Measurements from ENCODE around the gene FBXL5. TPM values are rescaled to one million over a fixed set of nuclear protein-coding genes. Genes with fewer than 3 reads are reported as not detected.

FBXL5 gene
- total RNA-seq, 1 experiment from 2014 or later = 59.7 TPM

DNA sequence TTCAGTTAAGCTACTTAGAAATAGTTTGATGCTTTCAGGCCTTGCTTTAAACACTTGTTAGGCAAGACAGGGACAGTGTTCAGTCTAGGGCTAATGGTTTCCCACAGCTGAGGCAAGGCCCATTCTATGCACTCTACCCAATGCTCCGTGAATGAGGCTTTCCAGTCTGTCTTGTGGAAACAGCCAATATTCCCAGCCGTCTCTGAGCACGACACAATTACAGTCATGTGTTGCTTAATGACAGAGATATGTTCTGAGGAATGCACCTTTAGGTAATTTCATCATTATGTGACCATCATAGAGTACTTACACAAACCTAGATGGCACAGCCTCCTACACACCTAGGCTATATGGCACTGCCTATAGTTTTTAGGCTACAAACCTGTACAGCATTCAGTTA is 16.9 kb upstream of the FBXL5 start:
- H3K27me3 ChIP-seq (replicated peaks; ENCODE audit: insufficient read depth, low read depth, low read length, poor library complexity) = no peaks in the 10 kb centered on the region
- peaks cover 3% of the 10 kb centered on the region for H3K4me1 ChIP-seq (ENCODE audit: insufficient read depth, low read length, poor library complexity, severe bottlenecking)
- POLR2A ChIA-PET (ENCODE audit: low non-redundant PET) = no interaction called here
- H3K27ac ChIP-seq (ENCODE audit: low read depth, low read length, poor library complexity, severe bottlenecking) = no peak overlapping the region
- TF ChIP-seq, protein P1, sequence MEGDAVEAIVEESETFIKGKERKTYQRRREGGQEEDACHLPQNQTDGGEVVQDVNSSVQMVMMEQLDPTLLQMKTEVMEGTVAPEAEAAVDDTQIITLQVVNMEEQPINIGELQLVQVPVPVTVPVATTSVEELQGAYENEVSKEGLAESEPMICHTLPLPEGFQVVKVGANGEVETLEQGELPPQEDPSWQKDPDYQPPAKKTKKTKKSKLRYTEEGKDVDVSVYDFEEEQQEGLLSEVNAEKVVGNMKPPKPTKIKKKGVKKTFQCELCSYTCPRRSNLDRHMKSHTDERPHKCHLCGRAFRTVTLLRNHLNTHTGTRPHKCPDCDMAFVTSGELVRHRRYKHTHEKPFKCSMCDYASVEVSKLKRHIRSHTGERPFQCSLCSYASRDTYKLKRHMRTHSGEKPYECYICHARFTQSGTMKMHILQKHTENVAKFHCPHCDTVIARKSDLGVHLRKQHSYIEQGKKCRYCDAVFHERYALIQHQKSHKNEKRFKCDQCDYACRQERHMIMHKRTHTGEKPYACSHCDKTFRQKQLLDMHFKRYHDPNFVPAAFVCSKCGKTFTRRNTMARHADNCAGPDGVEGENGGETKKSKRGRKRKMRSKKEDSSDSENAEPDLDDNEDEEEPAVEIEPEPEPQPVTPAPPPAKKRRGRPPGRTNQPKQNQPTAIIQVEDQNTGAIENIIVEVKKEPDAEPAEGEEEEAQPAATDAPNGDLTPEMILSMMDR (conservative IDR thresholded peaks at IDR 0.05; ENCODE audit: low read depth, low read length) = no peak
- no peak for TF ChIP-seq EZH2 (IDR thresholded peaks at IDR 0.05; ENCODE audit: borderline replicate concordance, low read depth, low read length, poor library complexity, severe bottlenecking)
- no peak overlapping the region for H3K4me3 ChIP-seq (ENCODE audit: low read depth, low read length, poor library complexity, severe bottlenecking)
- DNase-seq (ENCODE audit: low spot score) = no peak
- no TSS peak for BruUV-seq (replicated peaks)
- H3K36me3 ChIP-seq (ENCODE audit: insufficient read depth, low read length, poor library complexity, severe bottlenecking) = peaks cover 11% of the 10 kb centered on the region
- no peaks in the 10 kb centered on the region for H3K9me3 ChIP-seq (ENCODE audit: low read depth, low read length, poor library complexity, severe bottlenecking)
- intact Hi-C loops (cut with micrococcal nuclease; ENCODE audit: unreplicated experiment) = no loop called here
- CTCF ChIA-PET = no interaction called here

DNA sequence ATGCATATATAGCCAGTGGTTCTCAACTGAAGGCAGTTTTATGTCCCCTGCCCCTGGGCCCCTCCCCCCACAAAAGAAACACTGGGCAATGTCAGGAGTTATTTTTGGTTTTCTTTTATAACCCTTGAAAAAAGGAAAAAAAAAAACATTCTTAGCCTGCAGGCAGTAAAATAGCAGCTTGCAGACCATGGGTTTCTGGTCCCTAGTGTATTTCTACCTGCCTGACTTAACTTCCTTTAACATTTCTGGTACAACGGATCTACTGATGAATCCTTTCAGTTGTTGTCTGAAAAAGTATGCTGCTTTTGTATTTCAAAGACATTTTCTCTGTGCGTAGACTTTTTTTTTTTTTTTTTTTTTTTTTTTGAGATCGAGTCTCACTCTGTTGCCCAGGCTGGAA is 15.4 kb upstream of the FBXL5 start:
- CTCF ChIA-PET = no interaction called here
- no peak overlapping the region for H3K4me3 ChIP-seq (ENCODE audit: low read depth, low read length, poor library complexity, severe bottlenecking)
- no TSS peak for BruUV-seq (replicated peaks)
- H3K27ac ChIP-seq (ENCODE audit: low read depth, low read length, poor library complexity, severe bottlenecking) = no peak overlapping the region
- DNase-seq (ENCODE audit: low spot score) = no peak
- H3K9me3 ChIP-seq (ENCODE audit: low read depth, low read length, poor library complexity, severe bottlenecking) = no peaks in the 10 kb centered on the region
- TF ChIP-seq, protein P1 (conservative IDR thresholded peaks at IDR 0.05; ENCODE audit: low read depth, low read length) = no peak
- no peak for TF ChIP-seq EZH2 (IDR thresholded peaks at IDR 0.05; ENCODE audit: borderline replicate concordance, low read depth, low read length, poor library complexity, severe bottlenecking)
- H3K27me3 ChIP-seq (replicated peaks; ENCODE audit: insufficient read depth, low read depth, low read length, poor library complexity) = no peaks in the 10 kb centered on the region
- H3K36me3 ChIP-seq (ENCODE audit: insufficient read depth, low read length, poor library complexity, severe bottlenecking) = peaks cover 19% of the 10 kb centered on the region
- intact Hi-C loops (cut with micrococcal nuclease; ENCODE audit: unreplicated experiment) = no loop called here
- POLR2A ChIA-PET (ENCODE audit: low non-redundant PET) = no interaction called here
- no peaks in the 10 kb centered on the region for H3K4me1 ChIP-seq (ENCODE audit: insufficient read depth, low read length, poor library complexity, severe bottlenecking)

DNA sequence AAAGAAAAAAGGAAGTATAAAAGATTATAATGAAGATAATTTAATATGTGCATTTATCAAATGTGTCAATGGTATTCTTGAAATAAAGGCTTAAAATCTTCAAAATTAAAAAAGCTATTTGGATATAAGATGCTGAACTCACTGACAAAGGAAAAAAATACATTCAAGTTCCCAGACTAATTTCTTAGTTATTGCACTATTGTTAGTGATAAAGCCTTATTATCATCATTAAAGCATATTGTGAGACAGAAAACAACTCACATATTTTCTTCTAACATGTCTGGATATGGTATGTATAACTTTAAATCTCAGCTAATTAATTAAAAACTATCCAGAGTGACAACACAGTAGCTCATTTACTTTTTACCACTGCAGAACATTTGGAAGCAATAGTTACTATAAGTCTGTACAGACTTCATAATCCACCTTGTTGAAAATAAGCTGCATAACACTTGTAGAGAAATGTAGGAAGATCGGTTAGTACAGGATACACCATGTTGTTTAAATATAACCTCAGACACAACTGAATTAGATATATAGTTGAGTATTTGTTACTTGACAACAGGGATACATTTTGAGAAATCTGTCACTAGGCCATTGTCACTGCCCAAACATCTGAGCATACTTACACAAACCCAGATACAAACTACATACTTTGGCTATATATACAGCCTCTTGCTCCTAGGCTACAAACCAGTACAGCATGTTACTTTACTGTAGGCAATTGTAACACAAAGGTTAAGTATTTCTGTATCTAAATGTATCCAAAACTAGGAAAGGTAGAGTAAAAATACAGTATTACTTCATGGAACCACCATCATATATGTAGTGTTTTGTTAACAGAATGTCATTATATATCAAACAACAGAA is 13.6 kb upstream of the FBXL5 start:
- no TSS peak for BruUV-seq (replicated peaks)
- Histone ChIP-seq H3K9me3 (ENCODE audit: low read depth, low read length, poor library complexity, severe bottlenecking) (no peaks in the 10 kb centered on the region), H3K27me3 (replicated peaks; ENCODE audit: insufficient read depth, low read depth, low read length, poor library complexity) (no peaks in the 10 kb centered on the region), H3K4me3 (ENCODE audit: low read depth, low read length, poor library complexity, severe bottlenecking) (no peak overlapping the region), H3K4me1 (ENCODE audit: insufficient read depth, low read length, poor library complexity, severe bottlenecking) (no peaks in the 10 kb centered on the region), H3K36me3 (ENCODE audit: insufficient read depth, low read length, poor library complexity, severe bottlenecking) (peaks cover 19% of the 10 kb centered on the region), H3K27ac (ENCODE audit: low read depth, low read length, poor library complexity, severe bottlenecking) (no peak overlapping the region)
- TF ChIP-seq, protein P1 (conservative IDR thresholded peaks at IDR 0.05; ENCODE audit: low read depth, low read length) = no peak
- TF ChIP-seq EZH2 (IDR thresholded peaks at IDR 0.05; ENCODE audit: borderline replicate concordance, low read depth, low read length, poor library complexity, severe bottlenecking) = no peak
- intact Hi-C loops (cut with micrococcal nuclease; ENCODE audit: unreplicated experiment) = no loop called here
- DNase-seq (ENCODE audit: low spot score) = no peak
- CTCF ChIA-PET = no interaction called here
- POLR2A ChIA-PET (ENCODE audit: low non-redundant PET) = no interaction called here
